Brain microvascular endothelial cell (primary cell): ENCODE data around the gene NFKB2.
A peak's percentile ranks its signal among the peaks of the same experiment; 100 is the strongest.

Experiments
- DNase-seq: peaks from one replicate; pipeline ENCODE4 v3.0.0-alpha.2; 2020
- H3K27ac ChIP-seq: fragments of 250-450 bp; sonication (Bioruptor Pico); 2 replicates; pipeline ENCODE4 v1.5.1; 2020; ENCODE audit warnings: mild to moderate bottlenecking, moderate library complexity
- H3K27me3 ChIP-seq: fragments of 250-450 bp; sonication (Bioruptor Pico); replicated peaks from 2 replicates; pipeline ENCODE4 v1.5.1; 2020; ENCODE audit warnings: mild to moderate bottlenecking
- H3K36me3 ChIP-seq: fragments of 250-450 bp; sonication (Bioruptor Pico); replicated peaks from 2 replicates; pipeline ENCODE4 v1.5.1; 2020; ENCODE audit warnings: mild to moderate bottlenecking
- H3K4me3 ChIP-seq: 2 replicates; pipeline ENCODE4 v1.5.1; 2011; ENCODE audit warnings: low read depth, mild to moderate bottlenecking, control low read depth, low read length, moderate library complexity
- CTCF ChIP-seq: IDR thresholded peaks from 2 replicates; pipeline ENCODE4 v1.5.1; 2011; ENCODE audit warnings: low read depth, mild to moderate bottlenecking, moderate library complexity, low read length, control low read depth, inconsistent platforms; ENCODE audit errors: missing control alignments
- in situ Hi-C: cut with HindIII; loops from 2 replicates; pipeline ENCODE4 v1.10.0; 2017; ENCODE audit warnings: low sequenced_read_pairs, low pct_ligation_motif_present

NFKB2 gene

GRCh38 chr10:102400598-102401341 is 5.3 kb downstream of the NFKB2 start:
- Histone ChIP-seq H3K4me3 (no peak overlapping the region), H3K27ac (no peak overlapping the region), H3K27me3 (no peaks in the 10 kb centered on the region), H3K36me3 (peaks cover 22% of the 10 kb centered on the region)
- TF ChIP-seq CTCF = no peak
- in situ Hi-C loops = no loop called here
- DNase-seq = no peak

DNA sequence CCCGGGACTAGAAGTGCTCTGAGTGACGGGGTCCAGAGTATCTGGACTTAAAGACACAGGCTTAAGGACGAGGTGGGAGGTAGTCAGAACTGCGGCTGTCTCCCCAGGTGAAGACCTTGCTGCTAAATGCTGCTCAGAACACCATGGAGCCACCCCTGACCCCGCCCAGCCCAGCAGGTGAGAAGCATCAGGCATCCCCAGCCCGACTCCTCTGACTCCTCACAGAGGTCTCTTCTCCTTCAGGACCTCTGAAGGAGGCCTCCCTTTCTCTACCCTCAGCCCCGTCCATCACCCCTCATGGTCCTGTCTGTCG is 5.8 kb downstream of the NFKB2 start:
- H3K4me3 ChIP-seq = no peak overlapping the region
- in situ Hi-C loops = no loop called here
- no peaks in the 10 kb centered on the region for H3K27me3 ChIP-seq
- TF ChIP-seq CTCF = no peak
- H3K27ac ChIP-seq = no peak overlapping the region
- peaks cover 22% of the 10 kb centered on the region for H3K36me3 ChIP-seq
- DNase-seq = no peak

DNA sequence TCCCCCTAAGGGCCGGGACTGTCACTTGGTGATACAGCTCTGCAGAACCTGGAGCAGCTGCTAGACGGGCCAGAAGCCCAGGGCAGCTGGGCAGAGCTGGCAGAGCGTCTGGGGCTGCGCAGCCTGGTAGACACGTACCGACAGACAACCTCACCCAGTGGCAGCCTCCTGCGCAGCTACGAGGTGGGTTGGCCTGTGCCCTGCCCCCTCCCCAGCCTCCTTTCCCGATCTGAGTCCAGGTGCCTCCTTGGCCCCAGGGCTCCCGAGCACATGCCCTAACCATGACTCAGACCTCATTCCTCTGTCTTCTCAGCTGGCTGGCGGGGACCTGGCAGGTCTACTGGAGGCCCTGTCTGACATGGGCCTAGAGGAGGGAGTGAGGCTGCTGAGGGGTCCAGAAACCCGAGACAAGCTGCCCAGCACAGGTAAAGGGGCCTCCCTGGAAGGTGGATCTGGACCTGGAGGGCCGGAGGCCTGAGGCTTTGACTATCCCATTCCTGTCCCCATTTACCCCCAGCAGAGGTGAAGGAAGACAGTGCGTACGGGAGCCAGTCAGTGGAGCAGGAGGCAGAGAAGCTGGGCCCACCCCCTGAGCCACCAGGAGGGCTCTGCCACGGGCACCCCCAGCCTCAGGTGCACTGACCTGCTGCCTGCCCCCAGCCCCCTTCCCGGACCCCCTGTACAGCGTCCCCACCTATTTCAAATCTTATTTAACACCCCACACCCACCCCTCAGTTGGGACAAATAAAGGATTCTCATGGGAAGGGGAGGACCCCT is 6.4 kb downstream of the NFKB2 start:
- no peak overlapping the region for H3K27ac ChIP-seq
- in situ Hi-C loops = no loop called here
- H3K36me3 ChIP-seq = peaks cover 22% of the 10 kb centered on the region
- no peak overlapping the region for H3K4me3 ChIP-seq
- peak; percentile 19 for DNase-seq
- no peak for TF ChIP-seq CTCF
- H3K27me3 ChIP-seq = no peaks in the 10 kb centered on the region

DNA sequence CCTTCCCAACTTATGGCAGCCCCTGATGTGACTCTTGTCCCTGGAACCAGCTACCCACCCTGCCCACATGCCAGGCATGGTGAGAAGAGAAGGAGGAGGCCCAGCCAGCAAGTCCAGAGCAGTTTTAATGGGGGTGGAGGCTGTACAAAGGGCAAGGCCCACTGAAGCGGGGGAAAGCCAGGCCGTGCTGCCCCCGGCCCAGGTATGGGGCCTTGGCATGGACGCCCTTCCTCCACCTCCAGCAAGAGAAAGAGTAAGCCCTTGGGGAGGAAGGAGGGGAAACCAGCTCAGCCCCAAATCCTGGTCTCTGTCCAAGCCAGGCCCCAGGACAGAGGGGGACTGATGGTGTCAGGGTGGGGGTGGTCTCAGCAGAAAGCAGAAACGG is 7.0 kb downstream of the NFKB2 start:
- peaks cover 21% of the 10 kb centered on the region for H3K36me3 ChIP-seq
- no peak overlapping the region for H3K27ac ChIP-seq
- no peaks in the 10 kb centered on the region for H3K27me3 ChIP-seq
- TF ChIP-seq CTCF = no peak
- DNase-seq = no peak
- H3K4me3 ChIP-seq = no peak overlapping the region
- in situ Hi-C loops = no loop called here

DNA sequence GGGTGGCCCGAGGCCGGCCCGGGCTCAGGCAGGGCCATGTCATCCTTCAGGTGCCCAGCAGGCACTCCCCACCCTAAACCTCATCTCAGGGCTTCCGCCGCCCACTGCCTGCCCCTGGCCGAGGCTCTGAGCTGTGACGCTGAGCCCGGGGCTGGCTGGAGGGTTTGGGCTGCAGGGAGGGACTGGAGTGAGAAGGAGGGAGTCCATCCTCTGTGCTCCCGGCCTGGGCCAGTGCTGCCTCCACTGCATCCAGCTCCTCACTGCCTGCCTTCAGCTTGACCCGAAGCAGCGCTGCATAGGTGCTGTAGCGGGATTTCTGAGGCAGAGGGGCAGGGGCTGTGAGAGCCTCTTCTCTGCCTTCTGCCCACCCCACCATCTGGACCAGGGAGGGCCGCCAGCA is 7.6 kb downstream of the NFKB2 start:
- TF ChIP-seq CTCF = no peak
- Histone ChIP-seq H3K4me3 (no peak overlapping the region), H3K27ac (no peak overlapping the region), H3K27me3 (no peaks in the 10 kb centered on the region), H3K36me3 (peaks cover 16% of the 10 kb centered on the region)
- no peak for DNase-seq
- in situ Hi-C loops = no loop called here
